ENCODE data around the gene MTMR10.
A peak's percentile ranks its signal among the peaks of the same experiment; 100 is the strongest.

Gene MTMR10

GRCh38 chr15:30984542-30984941, 6.9 kb downstream of the MTMR10 start:
- Histone ChIP-seq H3K18ac (ENCODE audit: low read depth in 1 of 2, low read length in 2 of 2) (no peak overlapping the region), H3K36me3 (ENCODE audit: control insufficient read depth in 1 of 2, insufficient read depth in 2 of 2, low read depth in 1 of 2, low read length in 2 of 2) (peaks cover 20 to 57% of the 10 kb centered on the region in 2 experiments), H3K27me3 (ENCODE audit: control insufficient read depth in 1 of 2, insufficient read depth in 1 of 2, low read length in 2 of 2) (no peaks in the 10 kb centered on the region), H3K9me3 (ENCODE audit: control insufficient read depth, low read length) (no peaks in the 10 kb centered on the region), H2BK12ac (ENCODE audit: low read length in 2 of 2) (no peak overlapping the region), H3K4ac (ENCODE audit: low read depth in 1 of 2, low read length in 2 of 2) (no peak overlapping the region), H2BK5ac (ENCODE audit: low read depth, low read length, poor library complexity, severe bottlenecking) (no peak overlapping the region), H3K9ac (ENCODE audit: low read length) (no peak overlapping the region), H3K23ac (ENCODE audit: low read length in 2 of 2) (no peak overlapping the region), H2AK5ac (ENCODE audit: low read length, severe bottlenecking) (no peak overlapping the region), H2BK120ac (ENCODE audit: low read depth, low read length) (no peak overlapping the region), H3K4me3 (ENCODE audit: insufficient read depth in 1 of 2, low read depth in 1 of 2, low read length in 2 of 2) (peak overlapping the region in 1 of 2 experiments; percentile 19), H2BK15ac (ENCODE audit: low read depth, poor library complexity, severe bottlenecking) (no peak overlapping the region), H3K4me2 (ENCODE audit: low read length, poor library complexity, severe bottlenecking) (no peak overlapping the region), H4K8ac (ENCODE audit: low read length) (no peak overlapping the region), H3K14ac (ENCODE audit: low read length in 2 of 2) (no peak overlapping the region), H3K27ac (ENCODE audit: low read length, poor library complexity, severe bottlenecking) (peak overlapping the region; percentile 56), H2AFZ (ENCODE audit: low read depth, low read length) (no peak overlapping the region), H3K79me1 (replicated peaks; ENCODE audit: low read length, poor library complexity, severe bottlenecking) (peaks cover 12% of the 10 kb centered on the region), H4K91ac (ENCODE audit: low read length) (no peak overlapping the region), H3K4me1 (ENCODE audit: control insufficient read depth, insufficient read depth, low read depth, low read length) (peaks cover 14% of the 10 kb centered on the region)
- WGBS: 81% methylated on average over 6 of the region's 6 CpGs
- DNase-seq: no peak

GRCh38 chr15:30984118-30984517, 7.3 kb downstream of the MTMR10 start:
- H2AFZ ChIP-seq (ENCODE audit: low read depth, low read length): no peak overlapping the region
- no peak overlapping the region for H3K27ac ChIP-seq (ENCODE audit: low read length, poor library complexity, severe bottlenecking)
- no peak overlapping the region for H2BK15ac ChIP-seq (ENCODE audit: low read depth, poor library complexity, severe bottlenecking)
- H3K4me1 ChIP-seq (ENCODE audit: control insufficient read depth, insufficient read depth, low read depth, low read length): peaks cover 14% of the 10 kb centered on the region
- H3K23ac ChIP-seq (ENCODE audit: low read length in 2 of 2): no peak overlapping the region
- 95% methylated on average over 2 of the region's 3 CpGs for WGBS
- H4K8ac ChIP-seq (ENCODE audit: low read length): no peak overlapping the region
- no peaks in the 10 kb centered on the region for H3K9me3 ChIP-seq (ENCODE audit: control insufficient read depth, low read length)
- H3K36me3 ChIP-seq (ENCODE audit: control insufficient read depth in 1 of 2, insufficient read depth in 2 of 2, low read depth in 1 of 2, low read length in 2 of 2): peaks cover 25 to 60% of the 10 kb centered on the region in 2 experiments
- H2BK12ac ChIP-seq (ENCODE audit: low read length in 2 of 2): no peak overlapping the region
- H4K91ac ChIP-seq (ENCODE audit: low read length): no peak overlapping the region
- H2BK120ac ChIP-seq (ENCODE audit: low read depth, low read length): no peak overlapping the region
- no peaks in the 10 kb centered on the region for H3K27me3 ChIP-seq (ENCODE audit: control insufficient read depth in 1 of 2, insufficient read depth in 1 of 2, low read length in 2 of 2)
- no peak overlapping the region for H3K9ac ChIP-seq (ENCODE audit: low read length)
- H3K18ac ChIP-seq (ENCODE audit: low read depth in 1 of 2, low read length in 2 of 2): no peak overlapping the region
- peaks cover 12% of the 10 kb centered on the region for H3K79me1 ChIP-seq (replicated peaks; ENCODE audit: low read length, poor library complexity, severe bottlenecking)
- H3K4me3 ChIP-seq (ENCODE audit: insufficient read depth in 1 of 2, low read depth in 1 of 2, low read length in 2 of 2): no peak overlapping the region
- H3K4me2 ChIP-seq (ENCODE audit: low read length, poor library complexity, severe bottlenecking): no peak overlapping the region
- DNase-seq: no peak
- H2BK5ac ChIP-seq (ENCODE audit: low read depth, low read length, poor library complexity, severe bottlenecking): no peak overlapping the region
- no peak overlapping the region for H3K4ac ChIP-seq (ENCODE audit: low read depth in 1 of 2, low read length in 2 of 2)
- no peak overlapping the region for H2AK5ac ChIP-seq (ENCODE audit: low read length, severe bottlenecking)
- no peak overlapping the region for H3K14ac ChIP-seq (ENCODE audit: low read length in 2 of 2)

- no peak overlapping the region for H3K18ac ChIP-seq (ENCODE audit: low read depth in 1 of 2, low read length in 2 of 2)
- no peak for DNase-seq
- H3K9me3 ChIP-seq (ENCODE audit: control insufficient read depth, low read length): no peaks in the 10 kb centered on the region
- H3K9ac ChIP-seq (ENCODE audit: low read length): no peak overlapping the region
- H3K23ac ChIP-seq (ENCODE audit: low read length in 2 of 2): no peak overlapping the region
- peaks cover 12% of the 10 kb centered on the region for H3K79me1 ChIP-seq (replicated peaks; ENCODE audit: low read length, poor library complexity, severe bottlenecking)
- H2BK120ac ChIP-seq (ENCODE audit: low read depth, low read length): no peak overlapping the region
- H3K4ac ChIP-seq (ENCODE audit: low read depth in 1 of 2, low read length in 2 of 2): no peak overlapping the region
- H3K4me3 ChIP-seq (ENCODE audit: insufficient read depth in 1 of 2, low read depth in 1 of 2, low read length in 2 of 2): no peak overlapping the region
- no peak overlapping the region for H3K14ac ChIP-seq (ENCODE audit: low read length in 2 of 2)
- no peak overlapping the region for H2BK5ac ChIP-seq (ENCODE audit: low read depth, low read length, poor library complexity, severe bottlenecking)
- WGBS: 96% methylated on average over 4 of the region's 5 CpGs
- H2AFZ ChIP-seq (ENCODE audit: low read depth, low read length): no peak overlapping the region
- H3K27ac ChIP-seq (ENCODE audit: low read length, poor library complexity, severe bottlenecking): no peak overlapping the region
- H2BK15ac ChIP-seq (ENCODE audit: low read depth, poor library complexity, severe bottlenecking): no peak overlapping the region
- H4K8ac ChIP-seq (ENCODE audit: low read length): no peak overlapping the region
- H2AK5ac ChIP-seq (ENCODE audit: low read length, severe bottlenecking): no peak overlapping the region
- no peak overlapping the region for H3K4me2 ChIP-seq (ENCODE audit: low read length, poor library complexity, severe bottlenecking)
- no peaks in the 10 kb centered on the region for H3K27me3 ChIP-seq (ENCODE audit: control insufficient read depth in 1 of 2, insufficient read depth in 1 of 2, low read length in 2 of 2)
- no peak overlapping the region for H4K91ac ChIP-seq (ENCODE audit: low read length)
- peaks cover 2% of the 10 kb centered on the region for H3K4me1 ChIP-seq (ENCODE audit: control insufficient read depth, insufficient read depth, low read depth, low read length)
- H2BK12ac ChIP-seq (ENCODE audit: low read length in 2 of 2): no peak overlapping the region
- peaks cover 12 to 63% of the 10 kb centered on the region in 2 experiments for H3K36me3 ChIP-seq (ENCODE audit: control insufficient read depth in 1 of 2, insufficient read depth in 2 of 2, low read depth in 1 of 2, low read length in 2 of 2)
Observed at GRCh38 chr15:30979457-30979856, 12.0 kb downstream of the MTMR10 start.

- Histone ChIP-seq H3K9me3 (ENCODE audit: control insufficient read depth, low read length) (no peaks in the 10 kb centered on the region), H3K27ac (ENCODE audit: low read length, poor library complexity, severe bottlenecking) (no peak overlapping the region), H3K27me3 (ENCODE audit: control insufficient read depth in 1 of 2, insufficient read depth in 1 of 2, low read length in 2 of 2) (no peaks in the 10 kb centered on the region), H3K4ac (ENCODE audit: low read depth in 1 of 2, low read length in 2 of 2) (no peak overlapping the region), H4K91ac (ENCODE audit: low read length) (no peak overlapping the region), H3K14ac (ENCODE audit: low read length in 2 of 2) (no peak overlapping the region), H3K23ac (ENCODE audit: low read length in 2 of 2) (no peak overlapping the region), H2AFZ (ENCODE audit: low read depth, low read length) (no peak overlapping the region), H3K36me3 (ENCODE audit: control insufficient read depth in 1 of 2, insufficient read depth in 2 of 2, low read depth in 1 of 2, low read length in 2 of 2) (peaks cover 14 to 74% of the 10 kb centered on the region in 2 experiments), H2BK5ac (ENCODE audit: low read depth, low read length, poor library complexity, severe bottlenecking) (no peak overlapping the region), H3K9ac (ENCODE audit: low read length) (no peak overlapping the region), H2BK12ac (ENCODE audit: low read length in 2 of 2) (no peak overlapping the region), H3K4me2 (ENCODE audit: low read length, poor library complexity, severe bottlenecking) (no peak overlapping the region), H3K18ac (ENCODE audit: low read depth in 1 of 2, low read length in 2 of 2) (no peak overlapping the region), H3K79me1 (replicated peaks; ENCODE audit: low read length, poor library complexity, severe bottlenecking) (peaks cover 12% of the 10 kb centered on the region), H2AK5ac (ENCODE audit: low read length, severe bottlenecking) (no peak overlapping the region), H3K4me3 (ENCODE audit: insufficient read depth in 1 of 2, low read depth in 1 of 2, low read length in 2 of 2) (no peak overlapping the region), H2BK15ac (ENCODE audit: low read depth, poor library complexity, severe bottlenecking) (no peak overlapping the region), H4K8ac (ENCODE audit: low read length) (no peak overlapping the region), H3K4me1 (ENCODE audit: control insufficient read depth, insufficient read depth, low read depth, low read length) (peaks cover 2% of the 10 kb centered on the region), H2BK120ac (ENCODE audit: low read depth, low read length) (no peak overlapping the region)
- DNase-seq: no peak
Observed at GRCh38 chr15:30978328-30978727, 13.1 kb downstream of the MTMR10 start.
